Mesenchymal stem cell (in vitro differentiated cells and primary cell): ENCODE data around the gene SLC35A3.

Experiments used
- DNase-seq: peaks from one replicate; pipeline ENCODE4 v3.0.0-alpha.2; 2013
- H2AFZ ChIP-seq: one replicate; pipeline ENCODE4 v1.6.1; 2013; ENCODE audit warnings: low read depth, mild to moderate bottlenecking, control low read depth, inconsistent platforms, low read length, moderate library complexity
- H2AK5ac ChIP-seq: 2 replicates; pipeline ENCODE4 v1.6.1; 2013; ENCODE audit warnings: low read length, moderate library complexity, mild to moderate bottlenecking, inconsistent platforms; ENCODE audit not compliant: severe bottlenecking
- H2BK120ac ChIP-seq: one replicate; pipeline ENCODE4 v1.6.1; 2013; ENCODE audit warnings: low read depth, mild to moderate bottlenecking, inconsistent platforms, low read length, moderate library complexity
- H2BK12ac ChIP-seq, 2 experiments: one replicate each; pipeline ENCODE4 v1.6.1; 2013; ENCODE audit warnings: inconsistent platforms in 2 of 2, low read length in 2 of 2, mild to moderate bottlenecking in 2 of 2, moderate library complexity in 2 of 2, control low read depth in 1 of 2
- H2BK15ac ChIP-seq: one replicate; pipeline ENCODE4 v1.6.1; 2013; ENCODE audit warnings: mild to moderate bottlenecking, low read depth, inconsistent platforms; ENCODE audit not compliant: poor library complexity, severe bottlenecking
- H2BK5ac ChIP-seq: 2 replicates; pipeline ENCODE4 v1.6.1; 2013; ENCODE audit warnings: low read depth, mild to moderate bottlenecking, low read length, control low read depth, inconsistent platforms; ENCODE audit not compliant: poor library complexity, severe bottlenecking
- H3K14ac ChIP-seq, 2 experiments: one replicate each; pipeline ENCODE4 v1.6.1; 2013; ENCODE audit warnings: inconsistent platforms in 2 of 2, low read length in 2 of 2, control low read depth in 1 of 2, mild to moderate bottlenecking in 1 of 2, moderate library complexity in 1 of 2
- H3K18ac ChIP-seq, 2 experiments: one replicate each; pipeline ENCODE4 v1.6.1; 2013; ENCODE audit warnings: inconsistent platforms in 2 of 2, low read length in 2 of 2, control low read depth in 1 of 2, low read depth in 1 of 2, mild to moderate bottlenecking in 1 of 2
- H3K23ac ChIP-seq, 2 experiments: one replicate each; pipeline ENCODE4 v1.6.1; 2013; ENCODE audit warnings: inconsistent platforms in 2 of 2, low read length in 2 of 2, mild to moderate bottlenecking in 2 of 2, moderate library complexity in 2 of 2, control low read depth in 1 of 2
- H3K27ac ChIP-seq: 2 replicates; pipeline ENCODE4 v1.5.1; 2013; ENCODE audit warnings: mild to moderate bottlenecking, moderate library complexity, low read length, control low read depth, inconsistent platforms; ENCODE audit not compliant: poor library complexity, severe bottlenecking
- H3K27me3 ChIP-seq, 2 experiments: 2 replicates each; pipeline versions ENCODE4 v1.6.1 to v1.7.0; 2013; ENCODE audit warnings: low read length in 2 of 2, mild to moderate bottlenecking in 2 of 2, moderate library complexity in 2 of 2, control low read depth in 1 of 2, inconsistent platforms in 1 of 2; ENCODE audit not compliant: control insufficient read depth in 1 of 2, insufficient read depth in 1 of 2
- H3K36me3 ChIP-seq, 2 experiments: 2 replicates each; pipeline versions ENCODE4 v1.6.1 to v1.7.0; 2013; ENCODE audit warnings: low read length in 2 of 2, control low read depth in 1 of 2, inconsistent platforms in 1 of 2, low read depth in 1 of 2, mild to moderate bottlenecking in 1 of 2; ENCODE audit not compliant: insufficient read depth in 2 of 2, control insufficient read depth in 1 of 2
- H3K4ac ChIP-seq, 2 experiments: one replicate each; pipeline ENCODE4 v1.6.1; 2013; ENCODE audit warnings: inconsistent platforms in 2 of 2, low read length in 2 of 2, mild to moderate bottlenecking in 2 of 2, moderate library complexity in 2 of 2, control low read depth in 1 of 2, low read depth in 1 of 2
- H3K4me1 ChIP-seq: 2 replicates; pipeline ENCODE4 v1.6.1; 2013; ENCODE audit warnings: low read depth, low read length, control low read depth; ENCODE audit not compliant: control insufficient read depth, insufficient read depth
- H3K4me2 ChIP-seq: 2 replicates; pipeline ENCODE4 v1.6.1; 2013; ENCODE audit warnings: low read length, mild to moderate bottlenecking, inconsistent platforms; ENCODE audit not compliant: poor library complexity, severe bottlenecking
- H3K4me3 ChIP-seq, 2 experiments: 2 replicates each; pipeline versions ENCODE4 v1.5.1 to v1.7.0; 2013; ENCODE audit warnings: low read length in 2 of 2, mild to moderate bottlenecking in 2 of 2, control low read depth in 1 of 2, low read depth in 1 of 2; ENCODE audit not compliant: insufficient read depth in 1 of 2
- H3K79me1 ChIP-seq: replicated peaks from 2 replicates; pipeline ENCODE4 v1.6.1; 2013; ENCODE audit warnings: mild to moderate bottlenecking, control low read depth, low read length, inconsistent platforms; ENCODE audit not compliant: poor library complexity, severe bottlenecking
- H3K9ac ChIP-seq: 2 replicates; pipeline ENCODE4 v1.7.0; 2013; ENCODE audit warnings: mild to moderate bottlenecking, low read length, moderate library complexity
- H3K9me3 ChIP-seq: 2 replicates; pipeline ENCODE4 v1.7.0; 2013; ENCODE audit warnings: mild to moderate bottlenecking, low read length; ENCODE audit not compliant: control insufficient read depth
- H4K8ac ChIP-seq: one replicate; pipeline ENCODE4 v1.6.1; 2013; ENCODE audit warnings: inconsistent platforms, mild to moderate bottlenecking, low read length, moderate library complexity
- H4K91ac ChIP-seq: one replicate; pipeline ENCODE4 v1.6.1; 2013; ENCODE audit warnings: mild to moderate bottlenecking, low read length, inconsistent platforms
- WGBS: methylation state at CpG from one replicate; pipeline ENCODE4 v1.1.7; 2013; ENCODE audit warnings: mixed read lengths; 5-methylcytosine and 5-hydroxymethylcytosine counted together

The SLC35A3 gene

DNA sequence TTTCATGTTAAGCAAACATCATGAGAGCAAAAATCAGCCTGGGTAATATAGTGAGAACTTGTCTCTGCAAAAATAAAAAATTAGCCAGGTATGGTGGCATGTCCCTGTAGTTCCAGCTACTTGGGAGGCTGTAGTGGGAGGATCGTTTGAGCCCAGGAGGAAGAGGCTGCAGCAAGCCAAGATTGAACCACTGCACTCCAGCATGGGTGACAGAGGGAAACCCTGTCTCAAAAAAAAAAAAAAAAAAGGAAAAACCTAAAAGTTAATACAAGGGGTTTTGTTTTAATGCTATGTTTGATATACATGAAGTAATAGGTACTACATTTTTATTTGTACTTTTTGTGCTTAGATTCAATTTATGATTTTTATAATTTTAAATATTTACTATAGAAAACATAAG is 27.1 kb upstream of the SLC35A3 start:
- no peak overlapping the region for H3K14ac ChIP-seq
- no peak overlapping the region for H4K91ac ChIP-seq
- peaks cover 0 to 6% of the 10 kb centered on the region in 2 experiments for H3K27me3 ChIP-seq
- no peak overlapping the region for H2BK5ac ChIP-seq
- peak overlapping the region; percentile 35 for H3K9ac ChIP-seq
- no peaks in the 10 kb centered on the region for H3K79me1 ChIP-seq
- no peaks in the 10 kb centered on the region for H3K4me1 ChIP-seq
- no peak overlapping the region for H2AFZ ChIP-seq
- no peak overlapping the region for H3K4me2 ChIP-seq
- no peak overlapping the region for H3K4me3 ChIP-seq
- H2BK120ac ChIP-seq: no peak overlapping the region
- no peak overlapping the region for H3K23ac ChIP-seq
- H3K9me3 ChIP-seq: no peaks in the 10 kb centered on the region
- 89% methylated on average over 1 of the region's 1 CpG for WGBS
- no peak overlapping the region for H2AK5ac ChIP-seq
- H3K27ac ChIP-seq: no peak overlapping the region
- no peak overlapping the region for H2BK15ac ChIP-seq
- H3K36me3 ChIP-seq: no peaks in the 10 kb centered on the region
- no peak overlapping the region for H3K18ac ChIP-seq
- no peak overlapping the region for H2BK12ac ChIP-seq
- no peak overlapping the region for H4K8ac ChIP-seq
- DNase-seq: no peak
- H3K4ac ChIP-seq: no peak overlapping the region

DNA sequence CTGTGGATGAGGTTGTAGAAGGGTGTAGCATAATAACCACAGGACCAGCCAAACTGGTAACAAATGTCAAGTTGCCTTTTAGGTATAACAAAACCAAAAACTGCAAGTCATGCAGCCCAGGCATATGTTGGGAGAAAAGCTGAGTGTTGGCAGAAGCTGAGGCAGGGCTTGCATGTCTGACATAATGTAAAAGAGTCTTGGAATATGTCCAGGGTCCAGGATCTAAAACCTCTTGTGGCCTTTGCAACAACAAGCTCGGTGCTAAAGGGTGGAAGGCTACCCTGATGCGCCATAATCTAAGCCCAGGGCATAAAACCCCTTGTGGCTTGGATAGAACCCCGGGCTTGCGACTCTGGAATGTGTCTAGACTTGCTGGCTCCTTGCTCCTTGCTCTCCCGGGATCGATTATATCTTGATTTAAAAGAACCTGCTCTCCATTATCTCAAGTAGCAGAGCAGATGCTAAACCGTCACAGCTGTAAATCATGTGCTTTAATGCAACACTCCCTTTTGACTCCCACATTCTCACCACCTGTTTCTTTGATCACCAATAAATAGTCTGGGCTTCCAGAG is 26.5 kb upstream of the SLC35A3 start:
- Histone ChIP-seq H3K14ac (no peak overlapping the region), H2BK12ac (no peak overlapping the region), H2AK5ac (no peak overlapping the region), H2BK15ac (no peak overlapping the region), H3K4me3 (no peak overlapping the region), H2AFZ (no peak overlapping the region), H4K8ac (no peak overlapping the region), H3K4me2 (no peak overlapping the region), H4K91ac (no peak overlapping the region), H3K36me3 (no peaks in the 10 kb centered on the region), H3K4ac (no peak overlapping the region), H3K4me1 (no peaks in the 10 kb centered on the region), H3K27me3 (peaks cover 0 to 6% of the 10 kb centered on the region in 2 experiments), H3K23ac (no peak overlapping the region), H2BK5ac (no peak overlapping the region), H3K27ac (no peak overlapping the region), H2BK120ac (no peak overlapping the region), H3K79me1 (no peaks in the 10 kb centered on the region), H3K9me3 (no peaks in the 10 kb centered on the region), H3K9ac (peak overlapping the region; percentile 35), H3K18ac (no peak overlapping the region)
- WGBS: 74% methylated on average over 7 of the region's 7 CpGs
- peak; percentile 28 for DNase-seq

DNA sequence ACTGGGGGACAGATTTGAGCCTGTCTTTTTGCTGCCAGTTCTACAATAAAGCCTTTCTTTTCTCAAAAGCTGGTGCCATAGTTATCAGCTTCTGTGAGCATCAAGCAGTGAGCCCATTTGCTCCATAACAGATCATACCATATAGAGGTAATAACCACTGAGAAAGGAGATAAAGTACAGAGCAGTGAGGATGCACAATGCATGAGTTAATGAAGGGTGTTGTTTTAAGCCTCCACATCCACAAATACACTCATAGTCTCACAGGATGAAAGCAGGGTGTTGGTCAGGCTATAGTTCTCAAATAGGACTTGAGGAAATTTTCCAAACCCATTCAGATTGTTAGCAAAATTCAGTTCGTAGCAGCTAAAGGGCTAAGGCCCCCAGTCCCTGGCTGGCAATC is 25.6 kb upstream of the SLC35A3 start:
- H3K4me1 ChIP-seq: no peaks in the 10 kb centered on the region
- H4K8ac ChIP-seq: no peak overlapping the region

DNA sequence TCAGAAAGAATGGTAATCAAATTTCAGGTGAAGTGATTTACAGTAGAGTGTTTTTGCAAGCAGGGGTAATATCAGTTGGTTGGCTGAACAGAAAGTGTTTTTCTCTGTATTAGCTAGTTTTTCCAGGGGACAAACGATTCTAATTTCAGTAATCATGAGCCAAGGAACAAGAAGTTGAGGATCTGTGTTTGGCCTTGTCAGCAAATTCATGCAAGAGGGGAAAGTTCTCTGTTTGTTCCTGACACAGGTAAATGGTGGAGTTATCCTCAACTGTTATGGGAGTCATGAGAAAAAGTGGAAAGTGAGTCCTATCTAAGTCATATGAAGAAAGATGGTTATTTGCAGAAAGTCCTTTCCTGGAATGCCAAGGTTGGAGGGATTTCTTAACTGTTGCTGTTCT is 24.6 kb upstream of the SLC35A3 start:
- Histone ChIP-seq H3K4me3 (no peak overlapping the region), H3K18ac (no peak overlapping the region)

More for the DNA sequence above, 25.6 kb upstream of the SLC35A3 start:
- H3K79me1 ChIP-seq: no peaks in the 10 kb centered on the region
- no peak overlapping the region for H2BK120ac ChIP-seq
- no peak overlapping the region for H2BK5ac ChIP-seq
- H3K4me3 ChIP-seq: no peak overlapping the region
- WGBS: 90% methylated on average over 1 of the region's 1 CpG
- H3K36me3 ChIP-seq: no peaks in the 10 kb centered on the region
- no peak overlapping the region for H3K14ac ChIP-seq
- H3K27me3 ChIP-seq: peaks cover 0 to 6% of the 10 kb centered on the region in 2 experiments
- H4K91ac ChIP-seq: no peak overlapping the region
- H2BK15ac ChIP-seq: no peak overlapping the region
- no peak overlapping the region for H3K23ac ChIP-seq
- no peak overlapping the region for H3K9ac ChIP-seq
- H3K9me3 ChIP-seq: no peaks in the 10 kb centered on the region
- no peak for DNase-seq
- H2AFZ ChIP-seq: no peak overlapping the region
- no peak overlapping the region for H3K27ac ChIP-seq
- H2AK5ac ChIP-seq: no peak overlapping the region
- no peak overlapping the region for H3K18ac ChIP-seq
- no peak overlapping the region for H2BK12ac ChIP-seq
- no peak overlapping the region for H3K4me2 ChIP-seq
- no peak overlapping the region for H3K4ac ChIP-seq

More for the DNA sequence above, 24.6 kb upstream of the SLC35A3 start:
- Histone ChIP-seq H3K4me1 (no peaks in the 10 kb centered on the region), H2BK5ac (no peak overlapping the region), H4K91ac (no peak overlapping the region), H3K4ac (no peak overlapping the region), H3K4me2 (no peak overlapping the region), H3K79me1 (no peaks in the 10 kb centered on the region), H2BK12ac (no peak overlapping the region), H3K9me3 (no peaks in the 10 kb centered on the region), H3K27ac (no peak overlapping the region), H2AFZ (no peak overlapping the region), H3K9ac (no peak overlapping the region), H3K36me3 (no peaks in the 10 kb centered on the region), H2BK15ac (no peak overlapping the region), H4K8ac (no peak overlapping the region), H3K14ac (no peak overlapping the region), H2AK5ac (no peak overlapping the region), H2BK120ac (no peak overlapping the region), H3K27me3 (peaks cover 0 to 6% of the 10 kb centered on the region in 2 experiments), H3K23ac (no peak overlapping the region)
- no peak for DNase-seq
- WGBS: 92% methylated on average over 1 of the region's 1 CpG
